Fibroblast of lung (primary cell): Measurements from ENCODE around the gene MEF2D. TPM values are rescaled to one million over a fixed set of nuclear protein-coding genes. Genes with fewer than 3 reads are reported as not detected.

ENCODE experiments used
- DNase-seq, 2 donors: peaks; one replicate each; pipeline versions ENCODE4 v3.0.0 to v3.0.0-alpha.2; 2010; ENCODE audit warnings: low read depth in 2 of 2
- H2AFZ ChIP-seq: 2 replicates; pipeline ENCODE4 v1.5.1; 2012; ENCODE audit warnings: low read length, control low read depth, inconsistent platforms
- H3K27ac ChIP-seq: 2 replicates; pipeline ENCODE4 v1.5.1; 2011; ENCODE audit warnings: low read length, control low read depth; ENCODE audit not compliant: insufficient read depth
- H3K27me3 ChIP-seq: 2 replicates; pipeline ENCODE4 v1.5.1; 2011; ENCODE audit warnings: mild to moderate bottlenecking, low read length; ENCODE audit not compliant: control insufficient read depth, insufficient read depth
- H3K36me3 ChIP-seq: 2 replicates; pipeline ENCODE4 v1.5.1; 2011; ENCODE audit warnings: low read length; ENCODE audit not compliant: control insufficient read depth, insufficient read depth
- H3K4me1 ChIP-seq: 2 replicates; pipeline ENCODE4 v1.5.1; 2011; ENCODE audit warnings: low read length; ENCODE audit not compliant: control insufficient read depth, insufficient read depth; ENCODE audit errors: extremely low read depth
- H3K4me2 ChIP-seq: 2 replicates; pipeline ENCODE4 v1.5.1; 2011; ENCODE audit warnings: low read length, control low read depth; ENCODE audit not compliant: insufficient read depth; ENCODE audit errors: extremely low read depth
- H3K4me3 ChIP-seq, 4 experiments: fragments of 200-600 bp in 1 of 4; sonication (generic) in 1 of 4; replicated peaks in 1 of 4; 2 replicates each; pipeline ENCODE4 v1.5.1; 2011 to 2016; ENCODE audit warnings: low read length in 4 of 4, low read depth in 3 of 4, mild to moderate bottlenecking in 3 of 4, control low read depth in 2 of 4, inconsistent platforms in 1 of 4, mixed read lengths in 1 of 4; ENCODE audit not compliant: insufficient read depth in 1 of 4; ENCODE audit errors: control extremely low read depth in 1 of 4
- H3K79me2 ChIP-seq: 2 replicates; pipeline ENCODE4 v1.5.1; 2012; ENCODE audit warnings: mild to moderate bottlenecking, low read length, inconsistent platforms; ENCODE audit not compliant: control insufficient read depth, insufficient read depth
- H3K9ac ChIP-seq: 2 replicates; pipeline ENCODE4 v1.5.1; 2011; ENCODE audit warnings: mild to moderate bottlenecking, low read length, control low read depth; ENCODE audit not compliant: insufficient read depth
- H3K9me3 ChIP-seq: 2 replicates; pipeline ENCODE4 v1.5.1; 2012; ENCODE audit warnings: low read depth, low read length; ENCODE audit not compliant: control insufficient read depth, insufficient read depth
- H4K20me1 ChIP-seq: 2 replicates; pipeline ENCODE4 v1.5.1; 2011; ENCODE audit warnings: low read length; ENCODE audit not compliant: control insufficient read depth, insufficient read depth; ENCODE audit errors: extremely low read depth
- EZH2 ChIP-seq: IDR thresholded peaks from 2 replicates; pipeline ENCODE4 v1.5.1; 2012; ENCODE audit warnings: low read length, control low read depth, mild to moderate bottlenecking; ENCODE audit errors: missing control alignments
- polyA plus RNA-seq, 2 donors: library from polyadenylated mRNA; depleted of rRNA in 1 of 2; stranded (reverse) in 1 of 2; unstranded in 1 of 2; fragments of >200 nt; gene quantifications; 2 replicates each; pipeline ENCODE4 v1.2.1, GENCODE V29; 2011 to 2012; ENCODE audit warnings: missing spikeins in 1 of 2
- total RNA-seq: library from RNA; depleted of rRNA; stranded (reverse); fragments of >200 nt; gene quantifications from 2 replicates; pipeline ENCODE4 v1.2.1, GENCODE V29; 2014
- TF ChIP-seq, protein P1 (sequence below), 2 donors: IDR thresholded peaks in 1 of 2; conservative IDR thresholded peaks in 1 of 2; 1 replicate in 1 of 2; 2 replicates in 1 of 2; pipeline ENCODE4 v1.5.1; 2011 to 2012; ENCODE audit warnings: low read length in 2 of 2, control low read depth in 1 of 2, inconsistent platforms in 1 of 2, low read depth in 1 of 2, mild to moderate bottlenecking in 1 of 2

MEF2D gene
- total and polyA plus RNA-seq, 2 donors (not counting 1 experiment from before 2014, with no cell fraction given) = 9.9 to 12.7 TPM

DNA sequence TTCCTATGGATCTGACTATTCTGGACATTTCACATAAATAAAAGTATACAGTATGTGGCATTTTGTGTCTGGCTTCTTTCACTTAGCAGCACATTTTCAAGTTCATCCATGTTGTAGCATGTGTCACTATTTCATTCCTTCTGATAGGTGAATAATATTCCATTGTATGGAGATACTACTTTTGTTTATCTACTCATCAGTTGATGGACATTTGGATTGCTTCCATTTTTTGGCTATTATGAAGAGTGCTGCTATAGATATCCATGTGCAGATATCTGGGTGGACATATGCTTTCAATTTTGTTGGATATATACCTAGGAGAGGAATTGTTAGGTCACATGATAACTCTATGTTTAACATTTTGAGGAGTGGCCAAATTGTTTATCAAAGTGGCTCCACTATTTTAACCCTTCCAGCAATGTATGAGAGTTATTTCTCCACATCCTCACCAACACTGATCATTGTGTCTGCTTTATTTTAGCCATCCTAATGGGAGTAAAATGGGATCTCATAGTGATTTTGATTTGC, 21.9 kb upstream of the MEF2D start:
- H3K9ac ChIP-seq = no peak overlapping the region
- no peaks in the 10 kb centered on the region for H3K79me2 ChIP-seq
- no peak overlapping the region for H3K4me2 ChIP-seq
- no peaks in the 10 kb centered on the region for H3K27me3 ChIP-seq
- H3K4me3 ChIP-seq = no peak overlapping the region
- H3K9me3 ChIP-seq = no peaks in the 10 kb centered on the region
- H3K27ac ChIP-seq = no peak overlapping the region
- H4K20me1 ChIP-seq = no peaks in the 10 kb centered on the region
- TF ChIP-seq EZH2 = no peak
- TF ChIP-seq, protein P1, sequence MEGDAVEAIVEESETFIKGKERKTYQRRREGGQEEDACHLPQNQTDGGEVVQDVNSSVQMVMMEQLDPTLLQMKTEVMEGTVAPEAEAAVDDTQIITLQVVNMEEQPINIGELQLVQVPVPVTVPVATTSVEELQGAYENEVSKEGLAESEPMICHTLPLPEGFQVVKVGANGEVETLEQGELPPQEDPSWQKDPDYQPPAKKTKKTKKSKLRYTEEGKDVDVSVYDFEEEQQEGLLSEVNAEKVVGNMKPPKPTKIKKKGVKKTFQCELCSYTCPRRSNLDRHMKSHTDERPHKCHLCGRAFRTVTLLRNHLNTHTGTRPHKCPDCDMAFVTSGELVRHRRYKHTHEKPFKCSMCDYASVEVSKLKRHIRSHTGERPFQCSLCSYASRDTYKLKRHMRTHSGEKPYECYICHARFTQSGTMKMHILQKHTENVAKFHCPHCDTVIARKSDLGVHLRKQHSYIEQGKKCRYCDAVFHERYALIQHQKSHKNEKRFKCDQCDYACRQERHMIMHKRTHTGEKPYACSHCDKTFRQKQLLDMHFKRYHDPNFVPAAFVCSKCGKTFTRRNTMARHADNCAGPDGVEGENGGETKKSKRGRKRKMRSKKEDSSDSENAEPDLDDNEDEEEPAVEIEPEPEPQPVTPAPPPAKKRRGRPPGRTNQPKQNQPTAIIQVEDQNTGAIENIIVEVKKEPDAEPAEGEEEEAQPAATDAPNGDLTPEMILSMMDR (conservative IDR thresholded peaks at IDR 0.05 in 1 of 2, IDR thresholded peaks at IDR 0.05 in 1 of 2; ENCODE audit: low read depth in 1 of 2, low read length in 2 of 2) = no peak
- DNase-seq = no peak
- H3K36me3 ChIP-seq = peaks cover 6% of the 10 kb centered on the region
- H2AFZ ChIP-seq = no peak overlapping the region
- H3K4me1 ChIP-seq = no peaks in the 10 kb centered on the region

DNA sequence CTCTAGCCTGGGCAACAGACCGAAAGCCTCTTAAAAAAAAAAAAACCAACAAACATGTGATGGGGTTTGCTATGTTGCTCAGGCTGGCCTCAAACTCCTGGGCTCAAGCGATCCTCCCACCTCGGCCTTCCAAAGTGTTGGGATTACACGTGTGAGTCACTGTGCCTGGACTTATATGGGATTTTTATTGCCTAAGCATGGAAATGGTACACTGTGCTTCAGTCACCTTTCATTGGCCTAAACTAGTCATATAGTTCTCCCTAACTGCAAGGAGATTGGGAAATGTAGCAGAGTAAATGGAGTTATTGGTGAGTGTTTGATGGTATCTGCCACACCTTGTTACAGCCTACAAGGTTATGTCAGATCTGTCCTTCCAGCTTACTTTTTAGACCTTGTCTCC, 17.2 kb upstream of the MEF2D start:
- no peaks in the 10 kb centered on the region for H3K79me2 ChIP-seq
- H3K36me3 ChIP-seq = no peaks in the 10 kb centered on the region
- no peaks in the 10 kb centered on the region for H3K4me1 ChIP-seq
- no peak overlapping the region for H3K9ac ChIP-seq
- H3K9me3 ChIP-seq = no peaks in the 10 kb centered on the region
- no peak for TF ChIP-seq EZH2
- TF ChIP-seq, protein P1 (conservative IDR thresholded peaks at IDR 0.05 in 1 of 2, IDR thresholded peaks at IDR 0.05 in 1 of 2; ENCODE audit: low read depth in 1 of 2, low read length in 2 of 2) = no peak
- no peaks in the 10 kb centered on the region for H4K20me1 ChIP-seq
- H3K4me2 ChIP-seq = no peak overlapping the region
- DNase-seq = peak in 1 of 2 donors; percentile 38
- H3K27ac ChIP-seq = no peak overlapping the region
- no peak overlapping the region for H3K4me3 ChIP-seq
- H2AFZ ChIP-seq = no peak overlapping the region
- no peaks in the 10 kb centered on the region for H3K27me3 ChIP-seq

DNA sequence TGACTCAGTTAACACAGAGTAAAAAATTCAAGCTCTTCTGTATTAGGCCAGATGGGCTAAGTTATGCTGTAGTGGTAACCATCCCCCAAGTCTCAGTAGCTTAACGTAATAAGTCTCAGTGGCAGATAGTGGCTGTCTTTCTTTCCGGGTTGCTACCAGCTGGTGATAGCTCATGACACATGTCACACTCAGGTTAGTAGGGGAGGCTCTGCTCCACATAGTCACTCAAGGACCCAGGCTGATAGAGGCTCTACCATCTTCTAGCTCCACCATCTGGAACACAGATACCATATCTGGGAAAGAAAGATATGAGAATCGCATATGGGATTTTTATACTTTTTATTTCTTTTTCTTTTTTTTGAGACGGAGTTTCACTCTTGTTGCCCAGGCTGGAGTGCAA, 16.2 kb upstream of the MEF2D start:
- TF ChIP-seq, protein P1 (conservative IDR thresholded peaks at IDR 0.05 in 1 of 2, IDR thresholded peaks at IDR 0.05 in 1 of 2; ENCODE audit: low read depth in 1 of 2, low read length in 2 of 2) = no peak
- no peak for TF ChIP-seq EZH2
- no peak overlapping the region for H3K4me2 ChIP-seq
- H3K4me3 ChIP-seq = no peak overlapping the region
- no peaks in the 10 kb centered on the region for H4K20me1 ChIP-seq
- H3K27ac ChIP-seq = no peak overlapping the region
- no peaks in the 10 kb centered on the region for H3K36me3 ChIP-seq
- no peak overlapping the region for H2AFZ ChIP-seq
- H3K27me3 ChIP-seq = no peaks in the 10 kb centered on the region
- H3K9ac ChIP-seq = no peak overlapping the region
- H3K79me2 ChIP-seq = no peaks in the 10 kb centered on the region
- no peak for DNase-seq
- H3K9me3 ChIP-seq = no peaks in the 10 kb centered on the region
- no peaks in the 10 kb centered on the region for H3K4me1 ChIP-seq
